ENCODE measurements around the gene ZNF358.

ZNF358 gene

DNA sequence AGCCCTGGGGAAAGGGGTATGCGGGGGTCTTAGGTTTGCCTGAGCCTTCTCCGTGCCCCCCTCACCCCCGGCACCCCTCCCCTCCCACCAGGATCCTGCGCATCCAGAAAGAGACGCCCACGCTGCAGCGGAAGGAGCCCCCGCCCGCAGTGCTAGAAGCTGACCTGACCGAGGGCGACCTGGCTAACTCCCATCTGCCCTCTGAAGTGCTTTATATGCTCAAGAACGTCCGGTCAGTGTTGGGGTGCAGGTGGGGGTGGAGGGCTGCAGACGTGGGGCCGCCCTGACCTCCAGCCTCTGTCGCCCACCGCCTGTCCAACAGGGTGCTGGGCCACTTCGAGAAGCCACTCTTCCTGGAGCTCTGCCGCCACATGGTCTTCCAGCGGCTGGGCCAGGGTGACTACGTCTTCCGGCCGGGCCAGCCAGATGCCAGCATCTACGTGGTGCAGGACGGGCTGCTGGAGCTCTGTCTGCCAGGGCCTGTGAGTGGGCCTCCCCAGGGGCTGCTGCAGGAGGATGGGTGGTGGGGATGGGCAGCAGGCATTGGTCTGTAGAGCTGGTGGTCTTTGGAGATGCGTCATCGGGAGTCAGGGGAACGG, 24.0 kb downstream of the ZNF358 start:
- DNase-seq: no peak

DNA sequence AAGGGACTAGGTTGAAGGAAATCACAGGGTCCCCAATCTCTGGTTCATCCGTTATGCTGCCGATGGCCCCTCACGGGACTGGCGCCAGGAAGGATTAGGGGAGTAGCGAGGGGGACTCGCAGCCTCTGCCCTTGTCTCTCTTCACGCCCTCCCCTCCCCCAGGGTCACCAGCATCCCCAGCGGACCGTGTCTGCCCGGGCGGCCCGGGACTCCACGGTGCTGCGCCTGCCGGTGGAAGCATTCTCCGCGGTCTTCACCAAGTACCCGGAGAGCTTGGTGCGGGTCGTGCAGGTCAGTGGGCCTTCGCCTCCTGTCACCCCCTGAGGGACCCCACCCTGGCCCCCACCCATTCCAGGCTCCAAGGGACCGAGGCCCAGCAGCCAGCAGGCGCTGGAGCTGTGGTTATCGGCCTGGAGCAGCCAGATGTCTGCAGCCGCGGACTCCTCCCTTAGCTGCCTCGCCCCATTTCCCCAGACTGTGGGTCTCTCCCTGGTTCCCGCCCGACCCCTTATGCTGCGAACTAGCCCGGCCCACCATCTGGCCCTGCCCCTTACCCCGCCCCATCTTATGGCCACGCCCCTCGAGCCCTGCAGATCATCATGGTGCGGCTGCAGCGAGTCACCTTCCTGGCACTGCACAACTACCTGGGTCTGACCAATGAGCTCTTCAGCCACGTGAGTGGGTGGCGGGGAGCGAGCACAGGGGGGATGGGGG, 25.0 kb downstream of the ZNF358 start:
- DNase-seq: no peak

DNA sequence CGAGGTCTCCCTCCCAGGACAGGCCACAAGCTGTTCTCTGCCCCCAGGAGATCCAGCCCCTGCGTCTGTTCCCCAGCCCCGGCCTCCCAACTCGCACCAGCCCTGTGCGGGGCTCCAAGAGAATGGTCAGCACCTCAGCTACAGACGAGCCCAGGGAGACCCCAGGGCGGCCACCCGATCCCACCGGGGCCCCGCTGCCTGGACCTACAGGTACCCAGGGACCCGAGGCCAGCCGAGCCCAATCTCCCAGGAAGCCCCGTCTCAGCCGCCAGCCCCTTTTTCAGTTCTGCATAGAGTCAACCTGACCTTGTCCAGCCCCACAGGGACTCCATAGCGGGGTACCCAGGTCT, 25.5 kb downstream of the ZNF358 start:
- no peak for DNase-seq

DNA sequence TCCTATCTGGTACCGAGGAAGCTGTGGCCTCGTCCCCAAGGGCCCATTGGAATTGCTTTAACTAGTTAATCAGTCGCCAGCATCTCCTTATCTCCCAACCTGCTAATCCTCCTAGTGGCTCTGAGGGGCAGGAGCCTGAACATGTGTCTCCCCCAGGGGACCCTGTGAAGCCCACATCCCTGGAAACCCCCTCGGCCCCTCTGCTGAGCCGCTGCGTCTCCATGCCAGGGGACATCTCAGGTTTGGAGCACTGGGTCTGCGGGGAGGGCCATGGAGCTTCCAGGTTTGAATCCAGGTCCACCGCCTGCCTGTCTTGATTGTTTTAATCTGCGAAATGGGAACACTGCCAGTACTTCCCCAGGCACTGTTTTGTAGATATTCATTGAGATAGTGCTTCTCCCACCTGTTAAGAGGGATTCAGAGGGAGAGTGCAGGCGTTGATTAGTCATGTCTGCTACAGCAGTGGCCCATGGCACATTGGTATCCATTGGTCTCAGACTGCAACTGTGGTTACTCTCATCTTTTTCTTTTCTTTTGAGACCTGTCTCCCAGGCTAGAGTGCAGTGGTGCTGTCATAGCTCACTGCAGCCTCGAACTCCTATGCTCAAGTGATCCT, 26.0 kb downstream of the ZNF358 start:
- no peak for DNase-seq

DNA sequence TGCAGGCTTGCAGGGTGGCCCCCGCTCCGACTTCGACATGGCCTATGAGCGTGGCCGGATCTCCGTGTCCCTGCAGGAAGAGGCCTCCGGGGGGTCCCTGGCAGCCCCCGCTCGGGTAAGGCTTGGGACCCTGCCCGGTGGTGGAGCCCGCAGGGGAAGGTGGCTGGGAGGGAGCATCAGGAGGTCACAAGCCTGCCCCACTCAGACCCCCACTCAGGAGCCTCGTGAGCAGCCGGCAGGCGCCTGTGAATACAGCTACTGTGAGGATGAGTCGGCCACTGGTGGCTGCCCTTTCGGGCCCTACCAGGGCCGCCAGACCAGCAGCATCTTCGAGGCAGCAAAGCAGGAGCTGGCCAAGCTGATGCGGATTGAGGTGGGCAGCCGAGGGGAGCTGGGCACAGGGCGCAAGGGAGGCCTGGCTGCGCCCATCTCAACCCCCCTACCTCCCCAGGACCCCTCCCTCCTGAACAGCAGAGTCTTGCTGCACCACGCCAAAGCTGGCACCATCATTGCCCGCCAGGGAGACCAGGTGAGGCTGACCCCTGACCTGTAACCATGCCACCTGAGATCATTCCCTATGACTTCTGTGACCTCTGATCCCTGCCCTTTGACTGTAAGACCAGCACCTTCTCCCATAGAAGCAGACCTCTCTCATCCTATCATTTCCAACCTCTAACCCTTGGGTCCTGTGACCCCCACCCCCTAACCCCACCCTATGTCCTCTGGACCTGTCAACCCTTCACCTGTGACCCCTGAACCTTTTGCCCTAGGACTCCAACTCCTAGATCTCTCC, 26.8 kb downstream of the ZNF358 start:
- no peak for DNase-seq

DNA sequence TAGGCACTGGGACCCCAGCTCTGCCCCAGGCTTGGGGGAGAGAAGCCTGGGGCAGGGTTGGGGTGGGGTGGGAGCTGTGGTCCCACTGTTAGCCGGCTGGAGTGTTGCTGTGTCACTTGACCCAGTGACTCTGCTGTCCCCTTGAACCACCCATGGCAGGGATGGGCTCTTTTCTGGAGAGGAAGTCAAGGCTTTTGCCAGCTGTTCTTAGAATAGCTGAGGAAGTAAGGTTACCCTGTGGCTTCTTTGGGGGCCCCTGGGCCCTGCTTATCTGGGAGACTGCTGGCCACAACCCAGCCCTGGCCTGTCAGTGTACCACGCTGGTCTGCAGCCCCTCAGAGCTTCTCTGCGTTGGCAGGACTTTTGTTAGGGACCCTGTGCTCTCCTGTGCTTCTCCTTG, 28.7 kb downstream of the ZNF358 start:
- DNase-seq: no peak

DNA sequence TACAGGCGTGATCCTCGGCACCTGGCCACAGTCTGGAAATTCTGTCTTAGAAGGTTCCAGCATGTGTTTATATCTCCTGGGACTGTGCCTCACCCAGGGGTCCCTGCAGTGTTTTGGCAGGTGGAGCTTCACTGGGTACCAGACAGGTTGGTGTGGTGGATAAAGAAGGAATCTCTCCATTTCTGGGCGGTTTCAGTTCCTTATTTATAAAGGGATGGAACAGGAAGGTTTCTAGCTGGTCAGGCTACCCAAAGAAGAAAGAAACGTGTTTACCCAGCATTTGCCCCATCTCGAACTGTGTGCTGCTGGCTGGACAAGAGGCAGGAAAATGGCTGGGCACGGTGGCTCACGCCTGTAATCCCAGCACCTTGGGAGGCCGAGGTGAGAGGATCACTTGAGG, 29.4 kb downstream of the ZNF358 start:
- no peak for DNase-seq

DNA sequence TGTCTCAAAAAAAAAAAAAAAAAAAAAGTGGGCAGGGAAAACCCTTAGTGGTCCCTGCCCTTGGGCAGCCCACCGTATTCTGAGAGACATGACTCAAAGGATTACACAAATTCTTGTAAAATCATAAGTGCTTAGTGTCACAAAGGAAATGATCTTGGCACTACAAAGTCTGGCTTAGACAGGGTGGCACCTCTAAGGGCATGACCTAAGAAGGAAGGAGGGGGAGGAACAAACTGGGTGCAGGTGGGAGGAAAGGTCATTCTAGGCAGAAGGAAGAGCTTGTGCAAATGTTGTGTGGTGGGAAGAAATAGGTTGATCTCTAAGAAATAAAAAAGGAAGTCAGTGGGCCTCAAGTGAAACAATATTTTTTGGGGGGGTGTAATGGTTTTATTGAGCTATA, 30.0 kb downstream of the ZNF358 start:
- no peak for DNase-seq

DNA sequence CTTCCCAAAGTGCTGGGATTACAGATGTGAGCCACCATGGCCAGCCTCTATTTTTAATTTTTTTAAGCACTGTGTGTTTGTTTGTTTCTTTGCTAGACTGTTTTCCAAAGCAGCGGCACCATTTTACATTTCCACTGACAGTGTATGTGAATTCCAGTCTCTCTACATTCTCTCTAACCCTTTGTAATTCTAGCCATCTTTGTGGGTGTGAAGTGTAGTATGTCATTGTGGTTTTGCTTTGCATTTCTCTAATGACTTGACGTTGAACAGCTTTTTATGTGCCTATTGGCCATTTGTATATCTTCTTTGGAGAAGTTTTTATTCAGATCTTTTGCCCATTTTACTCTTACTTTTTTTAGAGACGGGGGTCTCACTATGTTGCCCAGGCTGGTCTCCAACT, 31.3 kb downstream of the ZNF358 start:
- no peak for DNase-seq

DNA sequence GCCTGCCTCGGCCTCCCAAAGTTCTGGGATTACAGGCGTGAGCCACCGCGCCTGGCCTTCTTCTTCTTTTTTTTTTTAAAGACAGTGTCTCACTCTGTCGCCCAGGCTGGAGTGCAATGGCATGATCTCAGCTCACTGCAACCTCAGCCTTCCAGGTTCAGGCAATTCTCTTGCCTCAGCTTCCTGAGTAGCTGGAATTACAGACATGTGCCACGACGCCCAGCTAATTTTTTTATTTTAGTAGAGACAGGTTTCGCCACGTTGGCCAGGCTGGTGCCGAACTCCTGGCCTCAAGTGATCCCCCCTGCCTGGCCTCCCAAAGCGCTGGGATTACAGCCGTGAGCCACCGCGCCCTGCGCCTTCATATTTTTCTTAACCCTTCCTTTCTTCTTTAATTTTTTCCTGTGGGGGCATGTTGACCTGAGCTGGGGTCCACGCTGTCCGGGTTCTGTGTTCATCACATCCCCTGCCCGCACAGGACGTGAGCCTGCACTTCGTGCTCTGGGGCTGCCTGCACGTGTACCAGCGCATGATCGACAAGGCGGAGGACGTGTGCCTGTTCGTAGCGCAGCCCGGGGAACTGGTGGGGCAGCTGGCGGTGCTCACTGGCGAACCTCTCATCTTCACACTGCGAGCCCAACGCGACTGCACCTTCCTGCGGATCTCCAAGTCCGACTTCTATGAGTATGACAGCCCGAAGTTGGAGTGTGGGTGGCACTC, 33.7 kb downstream of the ZNF358 start:
- no peak for DNase-seq

DNA sequence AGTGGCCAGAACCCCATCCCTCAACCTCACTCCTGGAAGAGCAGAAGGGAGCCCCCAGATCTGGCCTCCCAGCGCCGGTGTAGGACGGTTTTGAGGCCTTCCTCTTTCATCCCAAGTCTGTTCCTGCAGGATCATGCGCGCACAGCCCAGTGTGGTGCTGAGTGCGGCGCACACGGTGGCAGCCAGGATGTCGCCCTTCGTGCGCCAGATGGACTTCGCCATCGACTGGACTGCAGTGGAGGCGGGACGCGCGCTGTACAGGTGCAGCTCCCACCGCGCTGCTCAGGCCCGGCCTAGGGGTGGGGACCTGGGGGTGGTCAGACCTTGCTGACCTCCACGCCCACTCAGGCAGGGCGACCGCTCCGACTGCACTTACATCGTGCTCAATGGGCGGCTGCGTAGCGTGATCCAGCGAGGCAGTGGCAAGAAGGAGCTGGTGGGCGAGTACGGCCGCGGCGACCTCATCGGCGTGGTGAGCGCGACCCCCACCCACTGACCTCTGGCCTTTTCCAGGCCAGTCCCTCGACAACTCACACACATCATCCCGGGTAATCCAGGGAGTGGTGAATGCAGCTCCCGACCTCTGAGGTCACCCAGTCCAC, 34.4 kb downstream of the ZNF358 start:
- DNase-seq: no peak

DNA sequence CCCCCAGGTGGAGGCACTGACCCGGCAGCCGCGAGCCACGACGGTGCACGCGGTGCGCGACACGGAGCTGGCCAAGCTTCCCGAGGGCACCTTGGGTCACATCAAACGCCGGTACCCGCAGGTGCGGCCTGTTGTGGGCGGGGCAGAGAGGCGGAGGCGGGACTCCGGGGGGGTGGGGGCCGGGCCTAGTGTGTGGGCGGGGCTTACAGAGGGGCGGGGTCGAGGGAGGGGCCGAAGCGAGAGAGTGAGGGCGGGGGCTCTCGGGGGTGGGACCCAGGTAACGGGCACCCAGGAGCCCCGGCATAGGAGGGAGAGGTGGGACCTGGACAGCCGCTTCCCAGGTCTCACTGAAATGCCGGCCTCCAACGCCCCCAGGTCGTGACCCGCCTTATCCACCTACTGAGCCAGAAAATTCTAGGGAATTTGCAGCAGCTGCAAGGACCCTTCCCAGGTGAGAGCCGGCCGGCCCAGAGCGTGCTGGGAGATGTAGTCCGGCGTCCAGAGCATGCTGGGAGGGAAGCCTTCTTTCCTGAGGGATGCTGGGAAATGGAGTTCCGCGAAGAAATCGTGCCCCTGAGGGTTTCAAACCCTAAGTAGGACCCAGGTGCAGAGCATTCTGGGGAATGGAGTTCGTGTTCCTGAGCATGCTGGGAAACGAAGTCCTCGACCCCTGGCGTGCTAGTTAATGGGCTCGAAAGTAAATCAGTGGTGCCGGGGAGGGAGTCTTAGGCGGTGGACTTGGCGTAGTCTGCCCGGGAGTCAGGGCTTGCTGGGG, 35.3 kb downstream of the ZNF358 start:
- no peak for DNase-seq

DNA sequence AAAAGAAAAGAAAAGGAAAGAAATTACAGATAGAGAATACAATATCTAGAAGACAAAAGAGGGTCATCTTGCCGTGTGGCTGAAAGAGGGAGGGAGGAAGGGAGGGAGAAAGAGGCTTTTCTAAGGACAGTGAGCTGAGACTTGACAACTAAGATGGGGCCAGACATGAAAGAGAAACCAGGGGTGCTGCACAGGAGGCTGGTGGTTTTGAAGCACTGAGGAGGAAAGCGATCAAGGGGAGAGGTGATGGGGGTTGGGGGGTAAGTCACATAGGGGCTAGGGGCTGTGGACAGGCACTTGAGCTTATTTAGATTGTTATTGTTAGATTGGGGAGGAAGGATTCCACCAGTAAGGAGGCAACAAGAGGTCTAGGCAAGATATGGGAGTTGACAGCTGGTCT, 36.9 kb downstream of the ZNF358 start:
- DNase-seq: no peak

DNA sequence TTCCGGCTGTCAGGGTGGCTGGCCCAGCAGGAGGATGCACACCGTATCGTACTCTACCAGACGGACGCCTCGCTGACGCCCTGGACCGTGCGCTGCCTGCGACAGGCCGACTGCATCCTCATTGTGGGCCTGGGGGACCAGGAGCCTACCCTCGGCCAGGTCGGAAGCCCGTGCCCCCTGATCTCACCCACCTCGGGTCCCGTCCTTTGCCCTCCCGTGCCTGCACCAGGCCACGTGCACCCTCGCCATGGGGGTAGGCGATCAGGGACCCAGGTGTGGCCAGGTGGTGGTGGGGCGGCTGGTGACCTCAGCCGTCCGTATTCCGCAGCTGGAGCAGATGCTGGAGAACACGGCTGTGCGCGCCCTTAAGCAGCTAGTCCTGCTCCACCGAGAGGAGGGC, 38.7 kb downstream of the ZNF358 start:
- no peak for DNase-seq

DNA sequence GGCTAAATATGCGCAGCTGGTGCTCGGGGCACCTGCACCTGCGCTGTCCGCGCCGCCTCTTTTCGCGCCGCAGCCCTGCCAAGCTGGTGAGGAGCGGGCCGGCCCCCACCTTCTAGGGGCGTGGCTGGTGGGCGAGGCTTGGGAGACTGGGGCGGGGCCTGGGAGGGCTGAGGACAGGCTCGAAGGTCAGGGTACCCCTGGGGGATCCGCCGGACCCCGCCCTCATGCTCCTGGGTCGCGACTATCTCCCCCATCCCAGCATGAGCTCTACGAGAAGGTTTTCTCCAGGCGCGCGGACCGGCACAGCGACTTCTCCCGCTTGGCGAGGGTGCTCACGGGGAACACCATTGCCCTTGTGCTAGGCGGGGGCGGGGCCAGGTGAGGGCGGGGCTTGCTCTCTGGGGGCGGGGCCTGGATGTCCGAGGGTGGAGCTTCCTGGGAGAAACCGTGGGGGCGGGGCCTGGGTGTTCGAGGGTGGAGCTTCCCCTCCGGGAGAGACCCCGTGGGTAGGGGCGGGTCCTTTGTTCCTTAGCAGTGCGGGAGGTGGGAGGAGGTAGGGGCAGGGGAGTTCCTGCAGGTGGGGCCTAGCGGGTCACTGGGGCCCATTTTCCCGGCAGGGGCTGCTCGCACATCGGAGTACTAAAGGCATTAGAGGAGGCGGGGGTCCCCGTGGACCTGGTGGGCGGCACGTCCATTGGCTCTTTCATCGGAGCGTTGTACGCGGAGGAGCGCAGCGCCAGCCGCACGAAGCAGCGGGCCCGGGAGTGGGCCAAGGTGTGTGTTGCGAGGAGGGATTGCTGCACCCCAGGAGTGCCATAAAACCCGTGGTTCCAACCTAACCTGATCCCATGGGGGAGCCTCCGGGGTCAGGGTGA, 39.3 kb downstream of the ZNF358 start:
- no peak for DNase-seq

DNA sequence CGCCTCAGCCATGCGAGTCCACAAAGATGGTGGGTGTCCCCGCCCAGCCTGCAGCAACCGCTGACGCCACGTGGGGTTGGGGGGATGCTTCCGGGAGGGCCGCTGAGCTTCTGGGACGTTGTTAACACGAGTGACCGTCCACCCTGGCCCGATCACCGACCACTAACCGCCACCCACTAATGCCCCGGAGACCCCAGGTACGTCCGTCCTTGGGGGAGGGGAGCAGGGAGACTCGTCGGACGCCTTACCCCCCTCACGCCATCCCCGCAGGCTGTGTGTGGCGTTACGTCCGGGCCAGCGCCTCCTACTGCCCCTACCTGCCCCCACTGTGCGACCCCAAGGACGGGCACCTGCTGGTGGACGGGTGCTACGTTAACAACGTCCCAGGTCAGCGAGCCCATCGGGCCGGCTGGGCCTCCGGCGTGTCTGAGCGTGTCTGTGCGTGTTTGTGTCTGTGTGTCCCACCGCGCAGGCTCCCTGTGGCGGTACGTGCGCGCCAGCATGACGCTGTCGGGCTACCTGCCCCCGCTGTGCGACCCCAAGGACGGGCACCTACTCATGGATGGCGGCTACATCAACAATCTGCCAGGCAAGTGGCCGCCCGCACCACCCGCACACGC, 40.9 kb downstream of the ZNF358 start:
- no peak for DNase-seq

DNA sequence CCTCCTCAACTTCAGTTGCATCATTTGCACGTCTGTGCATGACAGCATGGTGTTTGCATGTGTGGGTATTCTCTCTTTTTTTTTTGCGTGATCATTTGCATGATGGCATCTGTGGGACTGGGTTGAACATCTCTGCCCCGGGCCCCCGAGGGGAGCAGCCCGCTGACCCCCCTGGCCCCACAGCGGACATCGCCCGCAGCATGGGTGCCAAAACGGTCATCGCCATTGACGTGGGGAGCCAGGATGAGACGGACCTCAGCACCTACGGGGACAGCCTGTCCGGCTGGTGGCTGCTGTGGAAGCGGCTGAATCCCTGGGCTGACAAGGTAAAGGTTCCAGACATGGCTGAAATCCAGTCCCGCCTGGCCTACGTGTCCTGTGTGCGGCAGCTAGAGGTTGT, 42.8 kb downstream of the ZNF358 start:
- DNase-seq: no peak

DNA sequence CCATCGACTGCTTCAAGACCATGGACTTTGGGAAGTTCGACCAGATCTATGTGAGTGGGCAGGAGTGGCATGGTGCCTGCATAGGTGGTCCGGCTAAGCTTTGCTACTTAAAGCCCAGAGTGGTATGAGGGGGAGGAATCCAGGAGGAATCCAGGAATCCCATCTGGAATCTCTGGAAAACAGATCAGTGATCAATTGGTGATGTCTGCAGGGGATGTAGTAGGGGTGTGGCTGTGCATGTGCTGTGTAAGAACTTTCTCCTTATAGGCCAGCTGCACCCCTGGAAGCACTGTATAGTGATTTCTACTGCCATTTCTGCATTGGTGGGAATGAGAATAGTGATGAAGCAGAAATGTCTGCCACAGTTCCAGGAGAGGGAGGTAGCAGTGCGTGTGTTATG, 43.2 kb downstream of the ZNF358 start:
- no peak for DNase-seq

DNA sequence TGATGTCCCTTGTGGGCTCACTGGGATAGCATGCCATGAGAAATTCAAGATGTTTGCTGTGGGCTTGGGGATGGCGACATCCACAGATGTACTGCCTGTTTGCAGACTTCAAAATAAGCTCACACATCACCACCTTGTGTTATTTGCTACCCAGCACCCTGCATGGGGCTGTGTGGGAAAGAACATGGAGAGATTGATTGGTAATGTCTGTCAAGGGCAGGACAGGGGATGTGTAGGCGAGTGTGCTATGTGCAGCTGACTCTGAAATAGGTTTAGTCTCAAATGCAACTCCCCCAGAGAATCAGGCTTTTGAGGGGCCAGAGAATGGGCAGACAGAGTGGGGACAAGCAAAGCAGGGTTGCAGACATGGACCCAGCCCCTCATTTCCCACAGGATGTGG, 44.4 kb downstream of the ZNF358 start:
- DNase-seq: no peak

DNA sequence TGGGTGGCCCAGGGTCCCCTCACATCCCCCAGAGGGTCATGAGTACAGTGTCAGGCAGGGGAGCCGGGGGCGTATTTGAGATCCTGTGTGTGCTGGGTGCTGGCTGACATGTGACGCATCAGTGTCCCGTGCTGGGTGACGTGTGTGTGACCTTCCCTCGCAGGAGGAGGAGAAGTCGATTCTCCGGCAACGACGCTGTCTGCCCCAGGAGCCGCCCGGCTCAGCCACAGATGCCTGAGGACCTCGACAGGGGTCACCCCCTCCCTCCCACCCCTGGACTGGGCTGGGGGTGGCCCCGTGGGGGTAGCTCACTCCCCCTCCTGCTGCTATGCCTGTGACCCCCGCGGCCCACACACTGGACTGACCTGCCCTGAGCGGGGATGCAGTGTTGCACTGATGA, 45.4 kb downstream of the ZNF358 start:
- DNase-seq: no peak

Data from stimulated activated naive CD4-positive, alpha-beta T cell treated with Interleukin-2 at 50 U/mL for 16 hours (primary cell).